Bronchial epithelial cell (primary cell): ENCODE data around the gene DNAH5. TPM values are rescaled to one million over a fixed set of nuclear protein-coding genes. Genes with fewer than 3 reads are reported as not detected.

Source experiments
- DNase-seq: peaks from one replicate; pipeline ENCODE4 v3.0.0-alpha.2; 2010; ENCODE audit warnings: low read depth
- FAIRE-seq: peaks from 2 replicates; lab custom pipeline; 2011; peaks lifted over from hg19 to GRCh38; lab: Jason Lieb, UNC
- H3K27me3 ChIP-seq: 2 replicates; pipeline ENCODE4 v1.5.1; 2011; ENCODE audit warnings: low read length; ENCODE audit not compliant: control insufficient read depth, insufficient read depth
- H3K36me3 ChIP-seq: 2 replicates; pipeline ENCODE4 v1.5.1; 2011; ENCODE audit warnings: low read length; ENCODE audit not compliant: control insufficient read depth, insufficient read depth
- H3K4me3 ChIP-seq: 2 replicates; pipeline ENCODE4 v1.5.1; 2011; ENCODE audit warnings: mild to moderate bottlenecking, low read depth, low read length, control low read depth
- CTCF ChIP-seq: IDR thresholded peaks from 2 replicates; pipeline ENCODE4 v1.5.1; 2011; ENCODE audit warnings: mild to moderate bottlenecking, moderate library complexity, low read length, control low read depth, inconsistent platforms; ENCODE audit not compliant: insufficient read depth, severe bottlenecking
- total RNA-seq: library from RNA; depleted of rRNA; stranded (reverse); fragments of >200 nt; gene quantifications from 2 replicates; pipeline ENCODE4 v1.2.1, GENCODE V29; 2014

The DNAH5 gene
- total RNA-seq, 1 donor from 2014 or later, result under 0.01 TPM

GRCh38 chr5:13919087-13919486 lies 25.4 kb downstream of the DNAH5 start:
- no peak for FAIRE-seq

GRCh38 chr5:13917061-13917460 lies 27.4 kb downstream of the DNAH5 start:
- FAIRE-seq, result no peak
- H3K27me3 ChIP-seq, result no peaks in the 10 kb centered on the region
- TF ChIP-seq CTCF, result no peak
- DNase-seq, result no peak
- no peaks in the 10 kb centered on the region for H3K36me3 ChIP-seq
- H3K4me3 ChIP-seq, result no peak overlapping the region

More at GRCh38 chr5:13919087-13919486, 25.4 kb downstream of the DNAH5 start:
- DNase-seq, result no peak
- no peak overlapping the region for H3K4me3 ChIP-seq
- no peaks in the 10 kb centered on the region for H3K36me3 ChIP-seq
- TF ChIP-seq CTCF, result no peak
- no peaks in the 10 kb centered on the region for H3K27me3 ChIP-seq

GRCh38 chr5:13913962-13914361 lies 30.5 kb downstream of the DNAH5 start:
- Histone ChIP-seq H3K27me3 (no peaks in the 10 kb centered on the region), H3K4me3 (no peak overlapping the region), H3K36me3 (no peaks in the 10 kb centered on the region)
- FAIRE-seq, result no peak
- peak; percentile 62 for DNase-seq
- no peak for TF ChIP-seq CTCF

GRCh38 chr5:13910637-13911288 lies 33.7 kb downstream of the DNAH5 start:
- DNase-seq, result no peak
- no peak for TF ChIP-seq CTCF
- no peak for FAIRE-seq
- no peaks in the 10 kb centered on the region for H3K27me3 ChIP-seq
- no peak overlapping the region for H3K4me3 ChIP-seq
- H3K36me3 ChIP-seq, result no peaks in the 10 kb centered on the region

GRCh38 chr5:13910201-13910600 lies 34.3 kb downstream of the DNAH5 start:
- Histone ChIP-seq H3K27me3 (no peaks in the 10 kb centered on the region), H3K4me3 (no peak overlapping the region), H3K36me3 (no peaks in the 10 kb centered on the region)
- no peak for TF ChIP-seq CTCF
- FAIRE-seq (no peak), DNase-seq (peak; percentile 42)

GRCh38 chr5:13909271-13909670 lies 35.2 kb downstream of the DNAH5 start:
- H3K27me3 ChIP-seq, result no peaks in the 10 kb centered on the region
- no peak for FAIRE-seq
- H3K4me3 ChIP-seq, result no peak overlapping the region
- TF ChIP-seq CTCF, result no peak
- DNase-seq, result no peak
- no peaks in the 10 kb centered on the region for H3K36me3 ChIP-seq
